Parathyroid adenoma (tissue), 2 donors: ENCODE measurements around the gene NCCRP1.

Experiments used
- H2AFZ ChIP-seq: fragments of 300-600 bp; sonication (generic); one replicate; pipeline ENCODE4 v1.7.0; 2017; ENCODE audit warnings: antibody characterized with exemption, mild to moderate bottlenecking
- H3K27ac ChIP-seq: fragments of 300-600 bp; sonication (generic); one replicate; pipeline ENCODE4 v1.7.0; 2017
- H3K27me3 ChIP-seq: fragments of 300-600 bp; sonication (generic); one replicate; pipeline ENCODE4 v1.7.0; 2017; ENCODE audit warnings: low read length; ENCODE audit not compliant: control insufficient read depth, insufficient read depth
- H3K36me3 ChIP-seq: fragments of 300-600 bp; sonication (generic); one replicate; pipeline ENCODE4 v1.7.0; 2017; ENCODE audit warnings: low read length; ENCODE audit not compliant: control insufficient read depth, insufficient read depth
- H3K4me1 ChIP-seq: fragments of 300-600 bp; sonication (generic); one replicate; pipeline ENCODE4 v1.7.0; 2017; ENCODE audit warnings: control low read depth
- H3K4me2 ChIP-seq: fragments of 300-600 bp; sonication (generic); one replicate; pipeline ENCODE4 v1.7.0; 2017; ENCODE audit warnings: low read length
- H3K4me3 ChIP-seq: fragments of 300-600 bp; sonication (generic); one replicate; pipeline ENCODE4 v1.7.0; 2017; ENCODE audit warnings: low read depth, low read length
- H3K79me2 ChIP-seq: fragments of 300-600 bp; sonication (generic); one replicate; pipeline ENCODE4 v1.7.0; 2017; ENCODE audit warnings: control low read depth
- H3K9ac ChIP-seq: fragments of 300-600 bp; sonication (generic); one replicate; pipeline ENCODE4 v1.7.0; 2017; ENCODE audit warnings: mild to moderate bottlenecking
- H3K9me3 ChIP-seq: fragments of 300-600 bp; sonication (generic); one replicate; pipeline ENCODE4 v1.7.0; 2017; ENCODE audit warnings: low read length; ENCODE audit not compliant: control insufficient read depth
- CTCF ChIP-seq: fragments of 300-600 bp; sonication (generic); IDR thresholded peaks from one replicate; pipeline ENCODE4 v1.7.0; 2017; ENCODE audit warnings: antibody characterized with exemption, mild to moderate bottlenecking
- donor health status: primary hyperparathyroidism.

NCCRP1 gene

DNA sequence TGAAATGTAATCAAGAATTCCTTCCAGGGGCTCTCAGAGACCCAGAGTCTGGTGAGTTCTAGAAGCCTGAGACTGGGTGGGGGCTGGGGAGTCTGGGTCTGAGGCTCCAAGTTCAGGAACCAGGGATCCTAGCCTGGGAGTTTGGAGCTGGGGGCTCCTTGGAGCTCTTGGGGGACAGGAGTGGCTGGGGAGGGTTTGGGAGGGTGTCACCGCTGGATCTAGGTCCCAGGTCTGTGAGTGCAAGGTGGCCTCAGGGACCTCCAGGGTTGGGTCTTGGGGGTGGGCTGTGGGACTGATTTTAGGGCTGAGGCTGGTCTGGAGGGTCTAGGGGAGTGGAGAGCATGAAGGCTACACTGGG, 6.2 kb downstream of the NCCRP1 start:
- no peak overlapping the region for H3K9ac ChIP-seq
- H3K36me3 ChIP-seq = no peaks in the 10 kb centered on the region
- H3K27me3 ChIP-seq = no peaks in the 10 kb centered on the region
- H3K4me2 ChIP-seq = no peak overlapping the region
- no peak for TF ChIP-seq CTCF
- H2AFZ ChIP-seq = no peak overlapping the region
- no peaks in the 10 kb centered on the region for H3K79me2 ChIP-seq
- no peaks in the 10 kb centered on the region for H3K9me3 ChIP-seq
- H3K4me3 ChIP-seq = no peak overlapping the region
- H3K27ac ChIP-seq = no peak overlapping the region
- H3K4me1 ChIP-seq = no peaks in the 10 kb centered on the region

DNA sequence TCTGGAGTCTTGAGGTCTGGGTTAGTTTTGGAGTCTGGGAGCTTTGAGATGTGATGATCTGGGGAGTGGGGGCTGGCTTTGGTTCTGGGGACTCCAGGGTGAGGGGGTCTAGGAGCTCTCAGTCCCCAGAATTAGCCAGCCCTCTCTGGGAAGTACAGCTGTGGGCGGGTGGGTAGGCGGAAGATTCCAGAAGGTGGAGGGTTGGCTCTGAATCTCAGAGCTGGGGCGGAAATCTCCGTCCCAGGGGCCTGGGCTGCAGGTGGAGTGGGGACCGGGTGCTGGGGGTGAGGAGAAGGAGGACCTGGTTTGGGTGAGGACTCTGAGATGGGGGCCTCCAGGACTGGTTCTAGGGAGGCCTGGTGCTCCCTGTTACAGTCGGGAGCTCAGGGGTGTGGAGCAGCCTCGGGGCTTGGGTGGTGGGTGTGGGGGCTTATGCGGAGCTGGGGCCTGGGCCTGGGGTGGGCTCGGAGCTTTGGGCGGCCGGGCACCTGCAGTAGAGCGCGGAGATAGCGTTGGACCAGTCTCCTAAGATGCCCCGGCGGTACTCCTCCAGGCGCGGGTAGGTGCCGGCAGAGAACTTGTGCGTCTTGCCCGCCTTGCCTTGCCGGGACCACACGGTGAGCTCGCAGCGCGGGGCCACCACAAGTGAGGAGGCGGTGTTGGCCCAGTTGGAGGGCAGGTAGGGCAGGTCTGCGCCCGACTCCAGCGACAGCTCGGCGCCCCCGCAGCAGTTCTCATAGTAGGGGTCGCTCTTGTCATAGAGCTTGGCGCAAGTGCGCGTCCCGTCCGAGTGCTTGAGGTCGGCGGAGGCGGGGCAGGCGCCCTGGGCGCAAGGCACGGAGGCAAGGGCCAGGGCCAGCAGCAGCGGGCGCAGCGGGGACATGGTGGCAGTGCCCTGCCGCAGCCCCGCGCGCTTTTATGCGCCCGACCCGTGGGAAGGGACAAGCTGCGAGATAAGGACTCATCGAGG, 6.9 kb downstream of the NCCRP1 start, which contains the start of gene SYCN:
SYCN (minus strand) TSS at position 892 of the 970 bp plus-strand sequence; CDS start at position 883, 9 bp downstream.
- Histone ChIP-seq H3K4me3 (no peak within 1 kb of the TSS), H3K4me1 (no peaks in the 10 kb centered on the region)

DNA sequence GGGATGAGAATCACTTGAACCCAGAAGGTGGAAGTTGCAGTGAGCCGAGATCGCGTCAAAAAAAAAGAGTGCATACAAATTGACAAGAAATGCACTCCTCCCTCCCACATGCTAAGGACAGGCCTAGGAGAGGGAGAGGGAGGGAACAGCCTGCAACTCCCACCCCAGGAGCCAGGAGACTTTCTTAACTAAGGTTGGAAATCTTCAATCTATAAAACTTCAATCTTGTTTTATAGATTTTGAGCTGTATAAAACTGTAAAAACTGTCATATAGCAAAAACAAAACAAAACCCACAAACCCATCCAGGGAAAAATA, 8.6 kb downstream of the NCCRP1 start:
- no peak overlapping the region for H3K27ac ChIP-seq
- no peak overlapping the region for H3K4me3 ChIP-seq
- H2AFZ ChIP-seq = no peak overlapping the region
- no peak overlapping the region for H3K4me2 ChIP-seq
- no peaks in the 10 kb centered on the region for H3K36me3 ChIP-seq
- H3K9me3 ChIP-seq = no peaks in the 10 kb centered on the region
- H3K4me1 ChIP-seq = no peaks in the 10 kb centered on the region
- H3K79me2 ChIP-seq = no peaks in the 10 kb centered on the region
- TF ChIP-seq CTCF = no peak
- H3K27me3 ChIP-seq = no peaks in the 10 kb centered on the region
- H3K9ac ChIP-seq = no peak overlapping the region

More for the DNA sequence above, 6.9 kb downstream of the NCCRP1 start, which contains the start of gene SYCN:
- TF ChIP-seq CTCF = no peak
- Histone ChIP-seq H2AFZ (no peak within 1 kb of the TSS), H3K27me3 (no peaks in the 10 kb centered on the region), H3K79me2 (no peaks in the 10 kb centered on the region), H3K36me3 (no peaks in the 10 kb centered on the region), H3K9me3 (no peaks in the 10 kb centered on the region), H3K9ac (no peak within 1 kb of the TSS), H3K4me2 (no peak within 1 kb of the TSS), H3K27ac (no peak within 1 kb of the TSS)

GRCh38 chr19:39206122-39206521, 9.4 kb downstream of the NCCRP1 start:
- Histone ChIP-seq H3K4me1 (no peaks in the 10 kb centered on the region), H3K36me3 (no peaks in the 10 kb centered on the region), H3K4me3 (no peak overlapping the region), H2AFZ (no peak overlapping the region), H3K79me2 (no peaks in the 10 kb centered on the region), H3K27me3 (no peaks in the 10 kb centered on the region), H3K9me3 (no peaks in the 10 kb centered on the region), H3K27ac (no peak overlapping the region), H3K4me2 (no peak overlapping the region), H3K9ac (no peak overlapping the region)
- no peak for TF ChIP-seq CTCF
